A549 (cell line): ENCODE data around the gene TEKTIP1.
"Not testable (repeated sequence)": the region's sequence is repeated elsewhere in the genome, so short reads cannot be mapped to it uniquely, and the experiment has no call there.

Source experiments
- CEBPB ChIP-seq, 2 experiments: fragments of >200 bp in 1 of 2; sonication (Bioruptor Twin) in 1 of 2; formaldehyde crosslinking in 1 of 2; IDR thresholded peaks; 2 replicates each; pipeline ENCODE4 v1.6.1; 2012 to 2016
- EP300 ChIP-seq, 2 experiments: fragments of >200 bp; sonication (Bioruptor Twin); formaldehyde crosslinking; IDR thresholded peaks; 2 replicates in 1 of 2; 3 replicates in 1 of 2; pipeline ENCODE4 v1.6.1; 2016 to 2017
- JUNB ChIP-seq: fragments of >200 bp; sonication (Bioruptor Twin); formaldehyde crosslinking; IDR thresholded peaks from 2 replicates; pipeline ENCODE4 v1.6.1; 2016
- MAX ChIP-seq: IDR thresholded peaks from 2 replicates; pipeline ENCODE4 v1.6.1; 2012
- POLR2A ChIP-seq: IDR thresholded peaks from 2 replicates; pipeline ENCODE4 v1.6.1; 2012; ENCODE audit warnings: mild to moderate bottlenecking, low read length

- not testable (repeated sequence) for TF ChIP-seq POLR2A; CEBPB (IDR thresholded peaks at IDR 0.05); JUNB; EP300 (IDR thresholded peaks at IDR 0.05); MAX
These were observed 45.2 kb downstream of the TEKTIP1 start for GRCh38 chr19:3584036-3584802.
